HepG2 (cell line): ENCODE results near the gene MAP3K5. TPM values are rescaled to one million over a fixed set of nuclear protein-coding genes. Genes with fewer than 3 reads are reported as not detected.

Experiments
- ATAC-seq: fragments of 200-7000 bp; cut with Tn5 transposase; 3 replicates; pipeline ENCODE4 v1.9.1; 2020; ENCODE audit warnings: mild to moderate bottlenecking, moderate library complexity
- BruUV-seq: library from RNA; stranded (reverse); fragments of 400-500 nt; replicated peaks from 2 replicates; lab custom pipeline; 2021; lab: Mats Ljungman, UMichigan
- CTCF ChIA-PET: fragments of 300-600 bp; formaldehyde crosslinking; extraction: SDS; loops from one replicate; lab custom pipeline; 2021; ENCODE audit warnings: low total read pairs, inconsistent platforms, low intra/inter-chr PET ratio; lab: Yijun Ruan, JAX
- POLR2A ChIA-PET: fragments of 350-600 bp; sonication (Branson Sonifier 250); formaldehyde crosslinking; loops from one replicate; lab custom pipeline; 2020; ENCODE audit warnings: antibody characterized with exemption, inconsistent platforms; lab: Yijun Ruan, JAX
- DNase-seq: peaks from one replicate; pipeline ENCODE4 v3.0.0-alpha.2; 2015; ENCODE audit warnings: low spot score
- FAIRE-seq: peaks from 3 replicates; lab custom pipeline; 2011; peaks lifted over from hg19 to GRCh38; lab: Jason Lieb, UNC
- H2AFZ ChIP-seq: one replicate; pipeline ENCODE4 v1.6.1; 2011; ENCODE audit warnings: low read length, inconsistent platforms
- H3K27ac ChIP-seq: fragments of 300-600 bp; 3 replicates; pipeline ENCODE4 v1.8.0; 2011; ENCODE audit warnings: mixed run types, mild to moderate bottlenecking, mixed read lengths, low read length, inconsistent platforms; ENCODE audit not compliant: insufficient read depth; ENCODE audit errors: extremely low read length
- H3K27me3 ChIP-seq, 2 experiments: fragments of 200-600 bp in 1 of 2; 2 replicates in 1 of 2; 3 replicates in 1 of 2; pipeline versions ENCODE4 v1.6.0 to v1.8.0; 2011; ENCODE audit warnings: low read length in 2 of 2, mild to moderate bottlenecking in 2 of 2, moderate library complexity in 2 of 2, inconsistent platforms in 1 of 2; ENCODE audit not compliant: insufficient read depth in 2 of 2, control insufficient read depth in 1 of 2
- H3K36me3 ChIP-seq, 2 experiments: fragments of 200-600 bp in 1 of 2; replicated peaks in 1 of 2; 2 replicates in 1 of 2; 3 replicates in 1 of 2; pipeline versions ENCODE4 v1.5.1 to v1.8.0; 2011; ENCODE audit warnings: low read length in 2 of 2, inconsistent platforms in 1 of 2; ENCODE audit not compliant: insufficient read depth in 2 of 2, control insufficient read depth in 1 of 2
- H3K4me1 ChIP-seq: 2 replicates; pipeline ENCODE4 v1.5.1; 2012; ENCODE audit warnings: low read length, inconsistent platforms; ENCODE audit not compliant: insufficient read depth
- H3K4me2 ChIP-seq: 2 replicates; pipeline ENCODE4 v1.6.0; 2011; ENCODE audit warnings: low read depth, low read length, inconsistent platforms
- H3K4me3 ChIP-seq, 3 experiments: fragments of 200-600 bp in 1 of 3; sonication (generic), shearing (Covaris generic) in 1 of 3; replicated peaks in 1 of 3; 2 replicates each; pipeline ENCODE4 v1.5.1; 2011 to 2016; ENCODE audit warnings: low read length in 3 of 3, inconsistent platforms in 2 of 3, low read depth in 2 of 3, mild to moderate bottlenecking in 2 of 3, control low read depth in 1 of 3, mixed read lengths in 1 of 3; ENCODE audit not compliant: insufficient read depth in 1 of 3
- H3K79me2 ChIP-seq: one replicate; pipeline ENCODE4 v1.6.1; 2011; ENCODE audit warnings: low read length, inconsistent platforms; ENCODE audit not compliant: insufficient read depth
- H3K9ac ChIP-seq: 2 replicates; pipeline ENCODE4 v1.6.0; 2011; ENCODE audit warnings: mild to moderate bottlenecking, low read depth, low read length, inconsistent platforms; ENCODE audit not compliant: insufficient read depth
- H3K9me3 ChIP-seq: 2 replicates; pipeline ENCODE4 v1.5.1; 2012; ENCODE audit warnings: mild to moderate bottlenecking, low read length
- H4K20me1 ChIP-seq: 2 replicates; pipeline ENCODE4 v1.6.0; 2011; ENCODE audit warnings: inconsistent platforms, mild to moderate bottlenecking, low read length, moderate library complexity; ENCODE audit not compliant: insufficient read depth
- ATRX ChIP-seq: sonication (generic); formaldehyde crosslinking; IDR thresholded peaks from 2 replicates; pipeline ENCODE4 v1.4.0; 2020; ENCODE audit warnings: missing genetic modification reagents, borderline replicate concordance
- BRCA1 ChIP-seq: sonication (generic); formaldehyde crosslinking; IDR thresholded peaks from 2 replicates; pipeline ENCODE4 v1.4.0; 2020; ENCODE audit warnings: missing genetic modification reagents
- CCDC6 ChIP-seq: sonication (generic); formaldehyde crosslinking; IDR thresholded peaks from 2 replicates; pipeline ENCODE4 v1.8.1; 2022; ENCODE audit warnings: mild to moderate bottlenecking, missing genetic modification reagents, moderate library complexity
- CEBPB ChIP-seq: IDR thresholded peaks from 2 replicates; pipeline ENCODE4 v1.6.1; 2011; ENCODE audit warnings: low read depth, low read length, improper control_type of control experiment, borderline replicate concordance
- STAT5B ChIP-seq: sonication (generic); formaldehyde crosslinking; IDR thresholded peaks from 2 replicates; pipeline ENCODE4 v1.4.0; 2020; ENCODE audit warnings: missing genetic modification reagents
- U2AF1 ChIP-seq: fragments of 200-400 bp; formaldehyde crosslinking; optimal IDR thresholded peaks from 2 replicates; pipeline ENCODE3; 2017; ENCODE audit warnings: mild to moderate bottlenecking, low read depth, low read length
- ZNF234 ChIP-seq: sonication (generic); formaldehyde crosslinking; conservative IDR thresholded peaks from 2 replicates; pipeline ENCODE4 v1.5.1; 2020; ENCODE audit warnings: mild to moderate bottlenecking, missing genetic modification reagents
- ZNF530 ChIP-seq: sonication (generic); formaldehyde crosslinking; IDR thresholded peaks from 2 replicates; pipeline ENCODE4 v1.5.0; 2020; ENCODE audit warnings: low read depth, mild to moderate bottlenecking, missing genetic modification reagents
- ZNF563 ChIP-seq: sonication (generic); formaldehyde crosslinking; IDR thresholded peaks from 2 replicates; pipeline ENCODE4 v1.8.0; 2022; ENCODE audit warnings: mild to moderate bottlenecking, moderate library complexity, missing genetic modification reagents
- ZNF567 ChIP-seq: sonication (generic); formaldehyde crosslinking; IDR thresholded peaks from 2 replicates; pipeline ENCODE4 v1.8.1; 2023; ENCODE audit warnings: mild to moderate bottlenecking, missing genetic modification reagents, borderline replicate concordance
- ZSCAN12 ChIP-seq: sonication (generic); formaldehyde crosslinking; IDR thresholded peaks from 2 replicates; pipeline ENCODE4 v1.9.0; 2021; ENCODE audit warnings: mild to moderate bottlenecking, missing genetic modification reagents
- WGBS: methylation state at CpG from one replicate; pipeline ENCODE4 v1.1.6; 2017; ENCODE audit warnings: low lambda C conversion rate; 5-methylcytosine and 5-hydroxymethylcytosine counted together
- in situ Hi-C: cut with HindIII; loops from 2 replicates; pipeline ENCODE4 v1.10.0; 2017; ENCODE audit warnings: low pct_unique_long_range_greater_than_20kb; ENCODE audit not compliant: extremely low pct_ligation_motif_present
- intact Hi-C: fragments of 100-400 bp; cut with micrococcal nuclease; formaldehyde crosslinking; loops from one replicate; pipeline ENCODE4 v1.10.0; 2022; ENCODE audit not compliant: unreplicated experiment
- polyA plus RNA-seq, 8 experiments: library from polyadenylated mRNA; depleted of rRNA in 3 of 8; stranded (reverse) in 7 of 8; unstranded in 1 of 8; fragments of >200 nt; fragmentation: Illumina TruSeq in 4 of 8; extraction: Trizol in 4 of 8; gene quantifications; 2 replicates each; pipeline versions ENCODE4 v1.2.1 to v1.2.3, GENCODE V29; 2011 to 2016; ENCODE audit warnings: low read depth in 4 of 8, missing spikeins in 1 of 8, mixed read lengths in 1 of 8; ENCODE audit not compliant: insufficient read depth in 1 of 8
- total RNA-seq, 5 experiments: library from RNA; depleted of rRNA; stranded (reverse); fragments of >200 nt; fragmentation: Illumina TruSeq; extraction: Trizol; gene quantifications; 2 replicates each; pipeline ENCODE4 v1.2.3, GENCODE V29; 2016; ENCODE audit warnings: low read depth in 1 of 5

Gene MAP3K5
- total and polyA plus RNA-seq, 2 of the 13 experiments (the other 11 are each of a cell fraction or from before 2014, with no cell fraction given), result not detected

DNA sequence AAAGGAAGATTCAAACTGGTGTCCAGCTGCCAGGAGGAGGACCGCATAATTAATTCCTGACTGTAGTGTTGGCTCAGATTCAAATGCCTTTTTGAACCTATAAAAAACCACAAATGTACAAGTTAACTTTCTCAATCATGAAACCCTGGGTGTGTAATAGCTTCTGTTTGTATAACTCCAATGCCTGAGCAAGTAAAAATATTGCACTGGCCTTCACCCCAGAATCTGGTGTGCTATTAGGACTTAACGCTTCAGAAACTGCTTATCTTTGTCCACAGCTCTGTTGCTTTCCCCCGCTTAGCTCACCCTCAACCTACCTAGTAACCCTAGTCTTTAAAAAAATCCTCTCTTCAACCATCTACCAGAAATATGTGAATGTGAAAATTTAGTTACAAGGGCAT is 123.0 kb downstream of the MAP3K5 start (continued):
- no peak for TF ChIP-seq ATRX
- no peak for TF ChIP-seq ZNF567
- no peak for TF ChIP-seq CCDC6 (CRISPR knock-in tag)
- no peak for TF ChIP-seq ZNF563 (CRISPR knock-in tag)
- TF ChIP-seq ZNF530 (CRISPR knock-in tag), result no peak
- TF ChIP-seq STAT5B, result no peak
- no peak for TF ChIP-seq U2AF1
- no peak for TF ChIP-seq CEBPB

DNA sequence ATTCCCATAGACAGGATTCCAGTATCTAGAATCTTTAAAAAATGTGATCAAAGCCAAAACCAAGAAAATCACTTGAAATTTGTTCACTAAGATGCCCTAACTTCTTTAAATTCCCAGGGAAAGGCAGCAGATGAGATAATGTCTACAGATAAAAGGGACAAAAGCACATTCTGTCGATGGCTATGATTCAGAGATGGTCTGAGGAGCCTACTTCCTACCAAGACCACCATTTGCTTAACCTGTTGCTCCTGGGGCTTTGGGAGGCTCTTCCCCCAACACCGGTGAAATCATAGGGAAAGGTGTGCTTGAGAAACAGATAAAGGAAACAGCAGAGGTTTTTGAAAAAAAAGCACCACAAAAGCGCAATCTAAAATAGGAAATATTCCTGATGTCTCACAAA is 123.7 kb downstream of the MAP3K5 start:
- Histone ChIP-seq H3K9me3 (no peaks in the 10 kb centered on the region), H2AFZ (no peak overlapping the region), H3K4me1 (no peaks in the 10 kb centered on the region), H3K9ac (no peak overlapping the region), H3K27ac (no peak overlapping the region), H3K36me3 (no peaks in the 10 kb centered on the region), H3K4me3 (no peak overlapping the region), H3K79me2 (no peaks in the 10 kb centered on the region), H3K4me2 (no peak overlapping the region), H3K27me3 (peaks cover 0 to 2% of the 10 kb centered on the region in 2 experiments; a peak in 1 of 5 replicates), H4K20me1 (no peaks in the 10 kb centered on the region)
- in situ Hi-C loops (no loop called here), intact Hi-C loops (no loop called here)
- POLR2A ChIA-PET, result no interaction called here
- FAIRE-seq, result no peak
- no peak for DNase-seq
- BruUV-seq, result no TSS peak
- TF ChIP-seq BRCA1 (CRISPR knock-in tag), result no peak
- no peak for TF ChIP-seq ZNF234 (CRISPR knock-in tag)
- TF ChIP-seq ZSCAN12 (CRISPR knock-in tag), result no peak
- no peak for ATAC-seq
- 60% methylated on average over 3 of the region's 3 CpGs for WGBS
- CTCF ChIA-PET, result no interaction called here
